ENCODE results near the gene FES. TPM values are rescaled to one million over a fixed set of nuclear protein-coding genes. Genes with fewer than 3 reads are reported as not detected.

Gene FES
- total and polyA plus RNA-seq, 10 of the 15 experiments (the other 5 are each of a cell fraction or from before 2014, with no cell fraction given), result 0.07 to 23.9 (median 9.9) TPM

DNA sequence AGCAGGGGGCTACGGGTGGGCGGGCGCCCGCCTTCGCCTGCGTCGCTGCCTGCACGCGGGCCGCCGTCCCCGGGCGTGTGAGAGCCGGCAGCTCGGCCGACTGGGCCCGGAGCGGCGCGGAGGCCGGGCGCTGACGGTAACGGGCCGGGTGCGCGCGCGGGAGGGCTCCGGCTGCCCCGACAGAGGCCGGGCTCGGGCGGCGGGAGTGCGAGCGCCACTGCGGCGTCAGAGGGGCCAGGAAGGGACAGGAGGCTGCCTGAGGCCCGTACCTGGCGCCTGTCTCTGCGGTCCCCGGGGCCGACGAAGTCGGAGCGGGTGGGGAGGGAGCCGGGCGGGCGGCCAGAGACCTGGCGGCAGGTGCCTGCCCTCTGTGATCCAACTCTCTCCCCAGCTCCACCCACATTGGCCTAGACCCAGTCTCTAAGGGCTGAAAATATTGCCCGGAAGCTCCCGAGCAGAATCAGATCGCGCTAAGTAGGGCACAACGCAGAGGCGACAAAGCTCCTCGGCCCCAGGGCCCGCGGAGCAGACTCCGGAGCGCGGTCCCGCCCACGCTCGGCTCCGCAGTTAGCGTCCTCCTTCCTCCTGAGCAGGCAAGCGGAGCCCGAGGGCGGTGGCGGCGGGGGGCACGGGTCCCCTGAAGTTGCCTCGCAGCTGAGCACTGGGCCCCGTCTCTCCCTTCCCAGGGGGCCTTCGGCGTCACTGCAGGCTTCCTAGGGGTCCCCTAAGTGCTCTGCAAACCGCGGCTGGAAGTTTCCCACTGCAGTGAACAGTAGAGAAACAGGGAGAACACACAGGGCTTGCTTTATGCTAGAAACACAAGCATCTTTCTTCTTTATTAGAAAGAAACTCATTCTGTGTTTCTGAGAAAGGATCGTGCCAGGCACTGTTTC, 18.8 kb downstream of the FES start, which contains the start of gene MAN2A2 (continued):
- TF ChIP-seq, protein P1, sequence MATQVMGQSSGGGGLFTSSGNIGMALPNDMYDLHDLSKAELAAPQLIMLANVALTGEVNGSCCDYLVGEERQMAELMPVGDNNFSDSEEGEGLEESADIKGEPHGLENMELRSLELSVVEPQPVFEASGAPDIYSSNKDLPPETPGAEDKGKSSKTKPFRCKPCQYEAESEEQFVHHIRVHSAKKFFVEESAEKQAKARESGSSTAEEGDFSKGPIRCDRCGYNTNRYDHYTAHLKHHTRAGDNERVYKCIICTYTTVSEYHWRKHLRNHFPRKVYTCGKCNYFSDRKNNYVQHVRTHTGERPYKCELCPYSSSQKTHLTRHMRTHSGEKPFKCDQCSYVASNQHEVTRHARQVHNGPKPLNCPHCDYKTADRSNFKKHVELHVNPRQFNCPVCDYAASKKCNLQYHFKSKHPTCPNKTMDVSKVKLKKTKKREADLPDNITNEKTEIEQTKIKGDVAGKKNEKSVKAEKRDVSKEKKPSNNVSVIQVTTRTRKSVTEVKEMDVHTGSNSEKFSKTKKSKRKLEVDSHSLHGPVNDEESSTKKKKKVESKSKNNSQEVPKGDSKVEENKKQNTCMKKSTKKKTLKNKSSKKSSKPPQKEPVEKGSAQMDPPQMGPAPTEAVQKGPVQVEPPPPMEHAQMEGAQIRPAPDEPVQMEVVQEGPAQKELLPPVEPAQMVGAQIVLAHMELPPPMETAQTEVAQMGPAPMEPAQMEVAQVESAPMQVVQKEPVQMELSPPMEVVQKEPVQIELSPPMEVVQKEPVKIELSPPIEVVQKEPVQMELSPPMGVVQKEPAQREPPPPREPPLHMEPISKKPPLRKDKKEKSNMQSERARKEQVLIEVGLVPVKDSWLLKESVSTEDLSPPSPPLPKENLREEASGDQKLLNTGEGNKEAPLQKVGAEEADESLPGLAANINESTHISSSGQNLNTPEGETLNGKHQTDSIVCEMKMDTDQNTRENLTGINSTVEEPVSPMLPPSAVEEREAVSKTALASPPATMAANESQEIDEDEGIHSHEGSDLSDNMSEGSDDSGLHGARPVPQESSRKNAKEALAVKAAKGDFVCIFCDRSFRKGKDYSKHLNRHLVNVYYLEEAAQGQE (IDR thresholded peaks at IDR 0.05; ENCODE audit: low read depth, low read length), result no peak

DNA sequence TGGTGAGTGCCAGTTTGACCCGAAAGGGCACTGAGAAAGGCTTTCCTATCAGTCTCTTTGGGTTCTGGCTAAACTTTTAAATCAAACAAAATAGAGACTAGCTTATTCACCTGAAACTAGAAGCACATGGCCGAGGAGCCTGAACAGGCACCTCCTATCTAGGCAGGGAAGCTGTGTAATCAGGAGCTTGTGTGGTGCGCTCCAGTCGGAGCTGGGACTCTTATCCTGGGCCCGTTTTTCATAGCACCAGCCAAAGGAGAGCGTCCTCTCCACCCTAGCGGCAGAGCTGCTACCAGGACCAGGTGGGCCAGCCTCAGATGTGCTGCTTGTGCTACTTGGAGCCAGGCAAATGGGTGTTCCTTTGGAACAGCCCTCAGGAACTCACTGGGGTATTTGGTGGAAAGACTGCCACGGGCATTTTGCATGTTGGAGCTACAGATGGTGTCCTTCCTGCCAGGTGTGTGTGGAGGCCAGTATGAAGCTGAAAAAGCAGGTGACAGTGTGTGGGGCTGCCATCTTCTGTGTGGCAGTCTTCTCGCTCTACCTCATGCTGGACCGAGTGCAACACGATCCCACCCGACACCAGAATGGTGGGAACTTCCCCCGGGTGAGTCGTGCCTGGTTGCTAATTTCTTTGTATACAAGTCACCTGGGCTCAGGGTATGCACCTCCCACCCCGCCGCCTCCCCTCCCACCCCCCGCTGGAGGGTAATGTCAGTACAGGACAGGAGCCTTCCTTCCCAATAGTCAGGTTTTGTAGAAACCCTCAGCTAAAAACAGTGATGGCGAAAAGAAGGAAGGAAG, 19.6 kb downstream of the FES start:
- TSS peak; percentile 58 for BruUV-seq (replicated peaks)
- POLR2A ChIA-PET, result interaction anchor here (0.6 to 7.6 kb wide), 7 partner anchors 15 to 254 kb away, joined by 3 to 113 read pairs (median 3); partner anchors contain the start of genes HDDC3 and UNC45A
- Histone ChIP-seq H3K4me1 (ENCODE audit: control insufficient read depth, insufficient read depth, low read length) (peaks cover 12% of the 10 kb centered on the region), H4K20me1 (ENCODE audit: control insufficient read depth, insufficient read depth) (no peaks in the 10 kb centered on the region; the same call in 1 of the 2 replicates), H3K4me2 (ENCODE audit: control insufficient read depth, insufficient read depth) (peak overlapping the region; percentile 80), H3K4me3 (peak overlapping the region; percentile 68), H3K9ac (ENCODE audit: control insufficient read depth, insufficient read depth, low read length) (peak overlapping the region; percentile 54), H3K27me3 (replicated peaks in 1 of 2; ENCODE audit: control insufficient read depth in 2 of 2, insufficient read depth in 2 of 2, low read length in 1 of 2) (no peaks in the 10 kb centered on the region), H2AFZ (ENCODE audit: control insufficient read depth, low read depth, low read length) (peak overlapping the region; percentile 88; the same call in 1 of the 2 replicates), H3K27ac (ENCODE audit: control insufficient read depth, insufficient read depth) (peak overlapping the region; percentile 62), H3K36me3 (ENCODE audit: control insufficient read depth in 2 of 2, insufficient read depth in 2 of 2, low read length in 1 of 2) (peaks cover 18 to 25% of the 10 kb centered on the region in 2 experiments), H3K79me2 (ENCODE audit: control insufficient read depth, insufficient read depth, low read length) (peaks cover 18% of the 10 kb centered on the region), H3K9me3 (replicated peaks; ENCODE audit: control insufficient read depth, insufficient read depth, low read length) (no peaks in the 10 kb centered on the region)
- CTCF ChIA-PET, result interaction anchor here (0.6 to 15.1 kb wide), 8 partner anchors 10 to 584 kb away, joined by 3 to 480 read pairs (median 4); partner anchors contain the start of genes HDDC3 and UNC45A
- no peak for DNase-seq (ENCODE audit: low read depth, low spot score)
- RAD21 ChIA-PET (ENCODE audit: unreplicated experiment), result interaction anchor here (1.4 to 9.2 kb wide), 8 partner anchors 15 to 584 kb away, joined by 3 to 193 read pairs (median 6); partner anchors contain the start of genes HDDC3 and UNC45A
- in situ Hi-C loops (cut with MboI) (no loop called here), intact Hi-C loops (cut with micrococcal nuclease; ENCODE audit: unreplicated experiment) (loop anchor here (2.0 kb wide), 1 partner anchor 19 kb away; no protein-coding TSS in a partner anchor)
- peak; percentile 2 for ATAC-seq
- WGBS (ENCODE audit: insufficient coverage, insufficient replicate concordance, low lambda C conversion rate, missing lambda C conversion rate), result 76% methylated on average over 17 of the region's 18 CpGs
- no peak for FAIRE-seq
- SMC1A ChIA-PET (ENCODE audit: uncharacterized antibody, unreplicated experiment), result interaction anchor here (0.7 to 12.3 kb wide), 11 partner anchors 11 to 256 kb away, joined by 3 to 225 read pairs (median 4); partner anchors contain the start of genes HDDC3 and UNC45A
- TF ChIP-seq CBFB (IDR thresholded peaks at IDR 0.05; ENCODE audit: low read depth) (no peak), SP1 (IDR thresholded peaks at IDR 0.05; ENCODE audit: low read depth, low read length) (no peak), RB1 (IDR thresholded peaks at IDR 0.05; ENCODE audit: borderline replicate concordance) (no peak), FOXK2 (IDR thresholded peaks at IDR 0.05) (no peak)
- TF ChIP-seq, protein P2, sequence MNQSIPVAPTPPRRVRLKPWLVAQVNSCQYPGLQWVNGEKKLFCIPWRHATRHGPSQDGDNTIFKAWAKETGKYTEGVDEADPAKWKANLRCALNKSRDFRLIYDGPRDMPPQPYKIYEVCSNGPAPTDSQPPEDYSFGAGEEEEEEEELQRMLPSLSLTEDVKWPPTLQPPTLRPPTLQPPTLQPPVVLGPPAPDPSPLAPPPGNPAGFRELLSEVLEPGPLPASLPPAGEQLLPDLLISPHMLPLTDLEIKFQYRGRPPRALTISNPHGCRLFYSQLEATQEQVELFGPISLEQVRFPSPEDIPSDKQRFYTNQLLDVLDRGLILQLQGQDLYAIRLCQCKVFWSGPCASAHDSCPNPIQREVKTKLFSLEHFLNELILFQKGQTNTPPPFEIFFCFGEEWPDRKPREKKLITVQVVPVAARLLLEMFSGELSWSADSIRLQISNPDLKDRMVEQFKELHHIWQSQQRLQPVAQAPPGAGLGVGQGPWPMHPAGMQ (IDR thresholded peaks at IDR 0.05; ENCODE audit: borderline replicate concordance), result no peak

Data from GM12878 (cell line).